PFSK-1 (cell line): Measurements from ENCODE around the gene CBFB.

Experiments
- SIN3A ChIP-seq: IDR thresholded peaks from 2 replicates; pipeline ENCODE4 v1.6.1; 2012; ENCODE audit warnings: mild to moderate bottlenecking, low read length, moderate library complexity, borderline replicate concordance; ENCODE audit not compliant: insufficient read depth
- TF ChIP-seq, protein P1 (sequence below), 2 experiments: IDR thresholded peaks; 2 replicates each; pipeline versions ENCODE4 v1.6.1 to v1.8.0; 2011 to 2012; ENCODE audit warnings: low read depth in 2 of 2, low read length in 2 of 2, control low read depth in 1 of 2, inconsistent platforms in 1 of 2, mild to moderate bottlenecking in 1 of 2, moderate library complexity in 1 of 2; ENCODE audit not compliant: insufficient read depth in 1 of 2

GRCh38 chr16:67129422-67129821 is 100.5 kb downstream of the CBFB start:
- TF ChIP-seq SIN3A = no peak
- TF ChIP-seq, protein P1, sequence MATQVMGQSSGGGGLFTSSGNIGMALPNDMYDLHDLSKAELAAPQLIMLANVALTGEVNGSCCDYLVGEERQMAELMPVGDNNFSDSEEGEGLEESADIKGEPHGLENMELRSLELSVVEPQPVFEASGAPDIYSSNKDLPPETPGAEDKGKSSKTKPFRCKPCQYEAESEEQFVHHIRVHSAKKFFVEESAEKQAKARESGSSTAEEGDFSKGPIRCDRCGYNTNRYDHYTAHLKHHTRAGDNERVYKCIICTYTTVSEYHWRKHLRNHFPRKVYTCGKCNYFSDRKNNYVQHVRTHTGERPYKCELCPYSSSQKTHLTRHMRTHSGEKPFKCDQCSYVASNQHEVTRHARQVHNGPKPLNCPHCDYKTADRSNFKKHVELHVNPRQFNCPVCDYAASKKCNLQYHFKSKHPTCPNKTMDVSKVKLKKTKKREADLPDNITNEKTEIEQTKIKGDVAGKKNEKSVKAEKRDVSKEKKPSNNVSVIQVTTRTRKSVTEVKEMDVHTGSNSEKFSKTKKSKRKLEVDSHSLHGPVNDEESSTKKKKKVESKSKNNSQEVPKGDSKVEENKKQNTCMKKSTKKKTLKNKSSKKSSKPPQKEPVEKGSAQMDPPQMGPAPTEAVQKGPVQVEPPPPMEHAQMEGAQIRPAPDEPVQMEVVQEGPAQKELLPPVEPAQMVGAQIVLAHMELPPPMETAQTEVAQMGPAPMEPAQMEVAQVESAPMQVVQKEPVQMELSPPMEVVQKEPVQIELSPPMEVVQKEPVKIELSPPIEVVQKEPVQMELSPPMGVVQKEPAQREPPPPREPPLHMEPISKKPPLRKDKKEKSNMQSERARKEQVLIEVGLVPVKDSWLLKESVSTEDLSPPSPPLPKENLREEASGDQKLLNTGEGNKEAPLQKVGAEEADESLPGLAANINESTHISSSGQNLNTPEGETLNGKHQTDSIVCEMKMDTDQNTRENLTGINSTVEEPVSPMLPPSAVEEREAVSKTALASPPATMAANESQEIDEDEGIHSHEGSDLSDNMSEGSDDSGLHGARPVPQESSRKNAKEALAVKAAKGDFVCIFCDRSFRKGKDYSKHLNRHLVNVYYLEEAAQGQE (IDR thresholded peaks at IDR 0.05; ENCODE audit: insufficient read depth in 1 of 2, low read depth in 2 of 2, low read length in 2 of 2) = no peak
